Hypothalamus (tissue), 51 donors: Measurements from ENCODE around the gene PRG3.
A peak's percentile ranks its signal among the peaks of the same experiment; 100 is the strongest.
"Not testable (repeated sequence)": the region's sequence is repeated elsewhere in the genome, so short reads cannot be mapped to it uniquely, and the experiment has no call there.

ENCODE experiments used
- DNase-seq, 51 donors: peaks; one replicate each; lab custom pipeline; 2025; lab: John Stamatoyannopoulos, UW

Gene PRG3

DNA sequence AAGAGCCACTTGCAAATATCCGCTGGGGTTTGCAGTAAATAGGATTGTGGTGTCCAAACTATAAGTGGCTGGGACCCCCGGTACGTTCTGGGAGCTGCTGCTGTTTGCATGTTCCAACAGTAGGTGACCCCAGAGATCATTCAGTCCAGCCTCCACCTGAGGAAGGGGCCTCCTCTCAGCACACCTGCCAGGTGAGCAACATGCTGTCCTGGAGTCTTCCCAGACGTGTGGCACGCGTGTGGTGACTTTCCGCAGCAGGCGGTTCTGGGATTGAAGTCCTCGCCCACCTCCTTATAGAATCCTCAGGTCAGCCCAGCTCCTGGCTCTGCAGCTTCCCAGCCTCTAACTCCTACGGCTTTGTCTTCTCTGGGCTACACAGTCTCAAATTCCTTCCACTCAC, 36.1 kb downstream of the PRG3 start:
- no peak for DNase-seq

- no peak for DNase-seq
These were observed 37.1 kb downstream of the PRG3 start for GRCh38 chr11:57343825-57344224.

GRCh38 chr11:57342702-57343101, 38.2 kb downstream of the PRG3 start:
- DNase-seq: no peak

- DNase-seq: no peak
These were observed 39.6 kb downstream of the PRG3 start for GRCh38 chr11:57341250-57341808.

DNA sequence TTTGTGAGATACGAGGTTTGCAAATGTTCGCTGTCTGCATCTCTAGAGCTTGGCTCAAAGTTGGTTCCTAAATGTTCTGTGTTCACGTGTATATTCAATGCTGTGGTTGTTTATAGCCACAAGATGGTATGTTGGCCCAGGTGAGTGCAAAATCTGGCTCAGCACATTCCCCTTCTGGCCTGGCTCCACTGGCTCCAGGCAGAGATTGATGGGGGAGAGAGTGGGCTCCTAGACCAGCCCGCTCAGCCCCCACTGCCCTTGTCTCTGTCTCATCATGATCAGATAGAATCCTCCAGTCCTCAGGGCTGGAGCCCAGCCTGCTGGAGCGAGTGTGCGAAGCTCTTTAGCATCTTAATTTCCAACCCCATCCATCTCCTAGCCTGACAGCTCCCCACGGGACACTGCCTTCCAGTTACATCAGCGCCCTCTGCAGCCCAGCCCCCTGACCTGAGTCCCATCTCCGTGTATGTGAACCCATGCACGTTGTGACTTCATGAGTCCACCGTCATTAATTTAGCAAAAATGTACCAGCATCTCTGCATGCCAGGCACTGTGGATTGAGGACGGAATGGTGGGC, 40.8 kb downstream of the PRG3 start:
- DNase-seq: peak in 1 of 51 donors; percentile 10

DNA sequence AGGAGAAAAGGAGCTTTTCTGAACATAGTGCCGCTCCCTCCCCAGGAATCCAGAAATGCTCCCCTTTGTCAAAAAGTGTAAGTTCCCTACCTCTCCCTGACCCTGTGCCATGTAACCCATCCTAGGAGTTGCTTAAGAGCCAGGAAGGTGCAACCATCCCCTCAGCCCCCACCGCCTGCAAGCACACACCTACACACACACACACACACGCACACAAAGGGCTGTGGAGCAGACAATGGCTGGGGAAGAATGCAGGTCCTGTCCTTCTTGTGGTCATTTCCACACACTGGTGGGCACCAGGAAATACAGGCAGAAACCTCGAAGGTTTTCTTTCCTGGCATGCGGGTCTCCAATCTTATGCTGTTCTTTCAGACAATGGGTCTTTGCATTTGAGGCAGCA, 41.6 kb downstream of the PRG3 start:
- DNase-seq: no peak

DNA sequence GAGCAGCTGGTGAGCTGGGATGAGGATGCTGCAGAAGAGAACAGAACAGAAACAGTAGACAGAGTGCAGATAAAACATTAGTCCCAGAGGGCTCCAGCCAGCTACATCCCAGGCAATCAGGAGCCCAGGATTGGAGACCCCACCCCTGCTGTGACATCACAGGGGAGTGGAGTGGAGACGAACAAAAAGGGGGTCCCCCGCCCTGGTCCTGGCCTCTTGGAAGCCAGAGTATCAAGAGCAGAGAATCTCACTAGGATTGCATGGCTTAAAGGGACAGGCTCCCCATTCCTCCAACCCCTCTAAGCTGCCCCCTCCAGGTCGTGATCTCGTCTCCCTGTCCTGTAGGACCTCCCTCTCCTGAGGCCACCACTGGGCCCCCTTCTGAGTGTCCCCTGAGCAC, 42.8 kb downstream of the PRG3 start, which contains the start of gene P2RX3:
TSS of gene P2RX3 (plus strand) at position 211 of the 400 bp plus-strand sequence. CDS start 199 bp downstream, outside the sequence.
- no peak for DNase-seq

DNA sequence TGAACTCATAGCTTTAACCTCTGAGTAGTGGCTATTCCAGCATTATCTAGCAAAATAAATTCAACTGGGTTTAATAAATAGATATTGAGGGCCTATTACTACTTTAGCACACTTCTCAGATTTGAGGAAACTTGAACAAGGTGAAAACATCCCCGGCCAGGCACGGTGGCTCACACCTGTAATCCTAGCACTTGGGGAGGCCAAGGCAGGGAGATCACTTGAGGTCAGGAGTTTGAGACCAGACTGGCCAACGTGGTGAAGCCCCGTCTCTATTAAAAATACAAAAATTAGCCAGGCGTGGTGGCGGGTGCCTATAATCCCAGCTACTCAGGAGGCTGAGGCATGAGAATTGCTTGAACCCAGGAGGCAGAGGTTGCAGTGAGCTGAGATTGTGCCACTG, 44.1 kb downstream of the PRG3 start:
- DNase-seq: not testable (repeated sequence)

GRCh38 chr11:57336111-57336666, 44.8 kb downstream of the PRG3 start:
- peak in 3 of 51 donors; percentile 24 to 56 (median 37) for DNase-seq

- peak; percentile 35 to 92 (median 77) for DNase-seq
These were observed 45.4 kb downstream of the PRG3 start, which contains the start of gene SSRP1 for GRCh38 chr11:57335343-57336110. Gene SSRP1, minus strand, starts transcription at chr11:57335892. Its CDS starts 771 bp downstream, at chr11:57335121.

GRCh38 chr11:57335023-57335342, 46.0 kb downstream of the PRG3 start:
- DNase-seq: no peak

DNA sequence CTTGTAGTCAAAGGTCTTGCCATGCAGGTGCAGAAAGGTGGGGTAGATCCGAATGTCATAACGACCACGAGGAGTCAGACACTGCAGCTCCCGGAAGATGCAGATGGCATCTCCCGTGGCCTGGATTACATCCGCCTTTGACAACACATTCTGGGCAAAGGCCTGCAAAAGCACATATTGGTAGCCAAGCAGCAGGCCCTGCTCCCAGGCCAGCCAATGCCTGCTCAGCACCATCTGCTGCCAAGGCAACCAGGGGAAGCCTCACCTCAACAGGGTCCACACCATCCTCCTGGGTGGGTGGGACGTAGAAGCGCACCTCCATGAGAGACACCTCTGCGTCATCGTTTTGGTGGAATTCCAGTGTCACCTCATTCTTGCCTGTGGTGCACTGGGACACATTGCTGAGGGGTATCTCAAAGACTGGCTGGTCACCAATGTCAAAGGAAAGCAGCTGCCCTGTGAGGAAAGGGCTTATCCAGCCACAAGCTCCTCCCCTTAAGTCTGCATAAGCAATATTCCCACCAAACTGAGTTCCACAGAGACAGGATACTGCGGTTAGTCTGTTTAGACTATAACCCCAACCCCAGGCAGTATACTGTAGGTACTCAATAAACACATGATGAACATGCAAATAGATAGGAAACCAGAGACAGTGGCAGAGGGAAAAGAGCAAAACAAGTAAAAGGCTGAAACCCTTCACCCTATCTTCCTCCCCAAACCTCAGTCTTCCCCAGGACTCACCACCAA, 48.1 kb downstream of the PRG3 start:
- DNase-seq: no peak

DNA sequence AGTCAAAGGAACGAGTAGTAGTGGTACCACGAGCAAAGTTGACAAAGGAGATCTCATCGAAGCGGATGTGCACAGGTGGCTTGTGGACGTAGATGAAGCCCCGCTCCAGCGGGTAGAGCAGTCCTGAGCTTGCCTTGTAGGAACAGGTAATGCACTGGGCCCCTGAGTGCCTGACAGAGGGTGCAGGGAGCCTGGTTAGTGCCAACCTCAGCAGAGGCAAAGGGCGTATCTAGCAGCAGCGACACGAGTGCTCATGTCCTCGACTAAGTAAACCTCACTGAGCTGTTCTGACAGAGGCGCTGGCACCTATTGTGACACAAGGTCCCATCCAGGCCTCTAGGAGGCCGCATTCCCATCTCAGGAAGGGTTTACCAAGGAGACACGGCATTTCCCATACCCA, 49.2 kb downstream of the PRG3 start:
- no peak for DNase-seq

- DNase-seq: no peak
These were observed 50.9 kb downstream of the PRG3 start for GRCh38 chr11:57330029-57330428.

DNA sequence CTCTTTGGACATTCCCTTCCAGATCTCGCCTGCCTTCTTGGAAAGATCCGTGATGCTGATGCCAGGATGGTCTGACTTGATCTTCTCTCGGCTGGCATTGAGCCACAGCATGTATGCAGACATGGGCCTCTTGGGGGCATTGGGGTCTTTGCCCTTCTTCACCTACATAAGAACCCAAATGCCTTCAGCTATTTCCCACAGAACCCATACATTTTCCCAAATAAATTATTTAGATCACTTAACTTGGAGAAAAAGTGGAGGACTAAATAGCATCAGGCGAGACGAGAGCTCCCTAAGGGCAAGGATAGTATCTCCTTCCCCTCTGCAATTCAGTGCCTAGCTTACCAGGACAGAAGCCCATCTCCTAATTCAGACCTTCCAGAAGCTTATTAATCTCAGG, 53.2 kb downstream of the PRG3 start:
- DNase-seq: no peak
